ENCODE measurements around the gene STMN3.

DNA sequence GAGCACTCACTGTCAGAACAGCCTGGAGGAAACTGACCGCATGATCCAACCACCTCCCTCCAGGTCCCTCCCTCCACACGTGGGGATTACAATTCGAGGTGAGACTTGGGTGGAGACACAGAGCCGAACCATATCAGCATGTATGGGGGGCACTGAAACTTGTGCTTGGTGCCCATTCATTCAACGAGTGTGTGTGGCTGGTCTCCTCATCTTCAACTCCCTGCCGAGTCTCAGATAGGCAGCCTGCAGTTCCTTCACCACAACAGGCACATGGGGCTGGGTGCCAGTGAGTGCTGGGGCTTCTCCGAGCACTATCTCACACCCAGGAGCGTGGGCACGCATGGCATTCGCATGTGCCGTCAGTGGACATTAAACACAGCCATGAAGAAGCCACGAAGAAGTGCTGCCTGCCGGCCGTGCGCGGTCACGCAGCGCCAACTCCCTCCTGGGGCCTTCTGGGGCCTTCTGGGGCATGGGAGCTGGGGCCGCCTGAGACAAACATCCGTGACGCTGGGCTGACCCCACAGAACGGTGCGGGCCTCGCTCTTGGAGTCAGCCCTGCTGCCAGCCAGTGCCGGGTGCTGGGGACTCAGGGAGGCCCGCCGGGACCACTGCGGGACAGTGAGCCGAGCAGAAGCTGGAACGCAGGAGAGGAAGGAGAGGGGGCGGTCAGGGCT lies 4.2 kb upstream of the STMN3 start:
- TF ChIP-seq, protein P1, sequence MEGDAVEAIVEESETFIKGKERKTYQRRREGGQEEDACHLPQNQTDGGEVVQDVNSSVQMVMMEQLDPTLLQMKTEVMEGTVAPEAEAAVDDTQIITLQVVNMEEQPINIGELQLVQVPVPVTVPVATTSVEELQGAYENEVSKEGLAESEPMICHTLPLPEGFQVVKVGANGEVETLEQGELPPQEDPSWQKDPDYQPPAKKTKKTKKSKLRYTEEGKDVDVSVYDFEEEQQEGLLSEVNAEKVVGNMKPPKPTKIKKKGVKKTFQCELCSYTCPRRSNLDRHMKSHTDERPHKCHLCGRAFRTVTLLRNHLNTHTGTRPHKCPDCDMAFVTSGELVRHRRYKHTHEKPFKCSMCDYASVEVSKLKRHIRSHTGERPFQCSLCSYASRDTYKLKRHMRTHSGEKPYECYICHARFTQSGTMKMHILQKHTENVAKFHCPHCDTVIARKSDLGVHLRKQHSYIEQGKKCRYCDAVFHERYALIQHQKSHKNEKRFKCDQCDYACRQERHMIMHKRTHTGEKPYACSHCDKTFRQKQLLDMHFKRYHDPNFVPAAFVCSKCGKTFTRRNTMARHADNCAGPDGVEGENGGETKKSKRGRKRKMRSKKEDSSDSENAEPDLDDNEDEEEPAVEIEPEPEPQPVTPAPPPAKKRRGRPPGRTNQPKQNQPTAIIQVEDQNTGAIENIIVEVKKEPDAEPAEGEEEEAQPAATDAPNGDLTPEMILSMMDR (IDR thresholded peaks at IDR 0.05) = no peak
- TF ChIP-seq ZFX (IDR thresholded peaks at IDR 0.05; ENCODE audit: borderline replicate concordance) = no peak
